Upper lobe of left lung (tissue), 4 donors: ENCODE results near the gene AJAP1.

Experiments
- EP300 ChIP-seq, 4 donors: sonication (generic); formaldehyde crosslinking; IDR thresholded peaks; one replicate each; pipeline ENCODE4 v1.5.1; 2017; ENCODE audit warnings: antibody characterized with exemption in 4 of 4, control low read depth in 2 of 4
- POLR2A ChIP-seq, 4 donors: fragments of 450-650 bp; IDR thresholded peaks; one replicate each; pipeline ENCODE4 v1.5.1; 2016 to 2017; ENCODE audit warnings: antibody characterized with exemption in 4 of 4, mild to moderate bottlenecking in 2 of 4
- TF ChIP-seq, protein P1 (sequence below), 6 experiments: fragments of 450-650 bp in 4 of 6; fragments of 200-600 bp in 2 of 6; sonication (generic) in 2 of 6; IDR thresholded peaks; one replicate each; pipeline ENCODE4 v1.5.1; 2016 to 2019; ENCODE audit warnings: antibody characterized with exemption in 6 of 6

DNA sequence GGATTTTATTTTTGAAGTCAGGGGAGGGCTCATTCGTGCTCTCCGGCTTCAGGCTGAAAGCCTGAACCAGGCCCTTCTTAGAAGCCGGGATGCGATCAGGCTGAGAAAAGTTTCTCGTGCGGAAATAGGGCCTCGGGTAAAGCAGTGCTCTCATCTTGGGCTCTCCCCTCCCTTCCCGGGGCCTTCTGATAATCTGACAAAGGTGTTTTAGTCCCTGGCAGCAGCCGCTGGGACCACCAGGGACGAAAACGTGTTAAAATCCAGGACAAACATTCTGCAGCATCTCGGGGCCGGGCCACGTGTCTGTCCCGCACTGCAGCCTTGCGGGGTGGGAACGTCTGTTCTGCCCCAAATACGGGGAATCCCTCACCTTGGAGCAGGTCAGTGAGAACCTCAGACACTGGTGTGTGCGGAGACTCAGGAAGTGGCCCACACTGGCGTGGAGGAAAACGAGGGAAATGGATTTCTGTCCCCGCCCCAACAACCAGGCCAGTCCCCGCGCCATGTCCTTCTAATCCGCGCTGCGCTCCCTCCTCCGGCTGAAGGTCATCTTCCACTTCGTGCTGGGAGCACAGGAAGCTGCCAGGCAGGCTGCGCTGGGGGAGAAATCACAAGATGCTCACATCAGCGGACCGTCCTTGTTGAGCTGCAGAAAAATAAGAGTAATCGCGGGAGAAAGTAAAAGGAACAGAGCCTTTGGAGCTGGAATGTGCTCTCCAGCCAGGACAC, 16.6 kb upstream of the AJAP1 start:
- TF ChIP-seq, protein P1, sequence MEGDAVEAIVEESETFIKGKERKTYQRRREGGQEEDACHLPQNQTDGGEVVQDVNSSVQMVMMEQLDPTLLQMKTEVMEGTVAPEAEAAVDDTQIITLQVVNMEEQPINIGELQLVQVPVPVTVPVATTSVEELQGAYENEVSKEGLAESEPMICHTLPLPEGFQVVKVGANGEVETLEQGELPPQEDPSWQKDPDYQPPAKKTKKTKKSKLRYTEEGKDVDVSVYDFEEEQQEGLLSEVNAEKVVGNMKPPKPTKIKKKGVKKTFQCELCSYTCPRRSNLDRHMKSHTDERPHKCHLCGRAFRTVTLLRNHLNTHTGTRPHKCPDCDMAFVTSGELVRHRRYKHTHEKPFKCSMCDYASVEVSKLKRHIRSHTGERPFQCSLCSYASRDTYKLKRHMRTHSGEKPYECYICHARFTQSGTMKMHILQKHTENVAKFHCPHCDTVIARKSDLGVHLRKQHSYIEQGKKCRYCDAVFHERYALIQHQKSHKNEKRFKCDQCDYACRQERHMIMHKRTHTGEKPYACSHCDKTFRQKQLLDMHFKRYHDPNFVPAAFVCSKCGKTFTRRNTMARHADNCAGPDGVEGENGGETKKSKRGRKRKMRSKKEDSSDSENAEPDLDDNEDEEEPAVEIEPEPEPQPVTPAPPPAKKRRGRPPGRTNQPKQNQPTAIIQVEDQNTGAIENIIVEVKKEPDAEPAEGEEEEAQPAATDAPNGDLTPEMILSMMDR (IDR thresholded peaks at IDR 0.05), result no peak
- TF ChIP-seq POLR2A (IDR thresholded peaks at IDR 0.05), result no peak
- no peak for TF ChIP-seq EP300 (IDR thresholded peaks at IDR 0.05)
